Renal pelvis (tissue), 4 donors: ENCODE data around the gene PDCD1. TPM values are rescaled to one million over a fixed set of nuclear protein-coding genes. Genes with fewer than 3 reads are reported as not detected.
A peak's percentile ranks its signal among the peaks of the same experiment; 100 is the strongest.

Source experiments
- DNase-seq: peaks from one replicate; pipeline ENCODE4 v3.0.0-alpha.2; 2013
- polyA plus RNA-seq, 3 donors: library from polyadenylated mRNA; unstranded; fragments of 120-200 nt; gene quantifications; one replicate each; pipeline ENCODE4 v1.2.1, GENCODE V29; 2013; ENCODE audit not compliant: insufficient read length in 3 of 3

The PDCD1 gene
- polyA plus RNA-seq, 3 donors = 0.11 to 0.59 (median 0.21) TPM

- DNase-seq = peak; percentile 54
Measured at GRCh38 chr2:241895712-241896641, 37.3 kb upstream of the PDCD1 start.

DNA sequence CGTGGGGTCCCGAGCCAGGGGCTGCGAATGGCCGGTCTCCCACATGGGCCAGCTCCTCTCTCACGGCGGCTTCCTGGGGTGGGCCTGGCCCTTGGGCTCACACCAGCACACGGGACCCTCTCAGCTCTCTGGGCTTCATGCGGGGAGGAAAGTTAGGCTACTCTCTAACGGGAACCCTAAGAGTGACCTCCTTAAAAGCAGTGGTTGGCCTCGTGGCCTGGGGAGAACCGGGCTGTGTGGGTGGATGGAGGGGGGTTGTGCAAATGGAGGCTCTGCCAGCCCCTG, 36.7 kb upstream of the PDCD1 start:
- DNase-seq = no peak

GRCh38 chr2:241894681-241895426, 36.2 kb upstream of the PDCD1 start:
- DNase-seq = no peak

GRCh38 chr2:241894056-241894641, 35.5 kb upstream of the PDCD1 start:
- no peak for DNase-seq

GRCh38 chr2:241893265-241893664, 34.6 kb upstream of the PDCD1 start:
- no peak for DNase-seq

GRCh38 chr2:241892299-241893137, 33.8 kb upstream of the PDCD1 start:
- no peak for DNase-seq

DNA sequence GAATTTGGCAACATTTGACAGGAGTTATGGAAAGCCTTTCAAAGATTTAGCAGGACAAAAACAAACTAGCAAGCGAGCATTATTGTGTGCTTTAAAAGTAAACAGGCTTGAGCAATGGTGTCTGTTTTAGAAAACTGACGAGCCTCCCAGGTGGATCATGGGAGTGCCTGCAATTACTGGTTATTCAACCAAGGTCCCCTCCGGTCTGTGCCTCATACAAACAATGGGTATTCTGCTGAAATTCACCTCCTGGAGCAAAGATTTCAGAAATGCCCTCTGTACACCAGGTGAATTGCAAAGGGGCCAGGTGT, 33.2 kb upstream of the PDCD1 start:
- DNase-seq = no peak

DNA sequence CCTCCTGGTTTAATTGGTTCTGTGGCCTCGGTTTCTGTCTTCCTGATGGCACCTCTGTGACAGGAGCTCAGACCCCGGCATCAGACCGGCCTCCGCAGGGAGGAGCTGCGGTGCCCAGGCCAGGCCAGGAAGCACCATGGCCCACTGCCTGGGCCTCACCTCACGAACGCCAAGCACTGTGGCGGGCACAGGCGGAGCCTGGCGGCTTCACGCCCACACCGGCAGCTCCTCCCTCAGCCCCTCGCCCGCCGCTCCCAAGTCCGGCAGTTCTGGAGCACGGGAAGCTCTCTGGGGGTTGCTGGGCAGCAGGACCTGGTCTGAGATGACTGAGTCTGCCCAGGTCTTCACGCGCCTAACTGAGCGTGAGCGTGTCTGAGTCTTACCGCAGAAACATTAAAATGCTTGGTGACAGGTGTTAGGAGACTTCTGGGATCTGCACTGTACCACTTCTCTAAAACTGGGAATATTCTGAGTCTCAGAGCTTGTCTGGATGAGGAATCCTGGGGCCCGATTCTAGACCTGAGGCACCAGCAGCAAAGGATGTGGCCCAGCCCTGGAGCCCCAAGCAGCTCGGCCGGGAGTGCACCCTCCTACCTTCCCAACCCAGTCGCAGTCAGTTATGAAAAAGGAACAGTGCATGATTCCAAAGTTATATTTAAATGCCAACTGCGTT, 32.8 kb upstream of the PDCD1 start:
- no peak for DNase-seq

GRCh38 chr2:241890524-241891235, 32.0 kb upstream of the PDCD1 start:
- DNase-seq = no peak

GRCh38 chr2:241888641-241889040, 29.9 kb upstream of the PDCD1 start:
- no peak for DNase-seq

GRCh38 chr2:241887806-241888522, 29.3 kb upstream of the PDCD1 start:
- DNase-seq = no peak

GRCh38 chr2:241886840-241887447, 28.2 kb upstream of the PDCD1 start:
- no peak for DNase-seq

GRCh38 chr2:241885946-241886643, 27.4 kb upstream of the PDCD1 start:
- no peak for DNase-seq

- no peak for DNase-seq
Measured at GRCh38 chr2:241885291-241885945, 26.7 kb upstream of the PDCD1 start.

- DNase-seq = no peak
Measured at GRCh38 chr2:241884951-241885290, 26.2 kb upstream of the PDCD1 start.

DNA sequence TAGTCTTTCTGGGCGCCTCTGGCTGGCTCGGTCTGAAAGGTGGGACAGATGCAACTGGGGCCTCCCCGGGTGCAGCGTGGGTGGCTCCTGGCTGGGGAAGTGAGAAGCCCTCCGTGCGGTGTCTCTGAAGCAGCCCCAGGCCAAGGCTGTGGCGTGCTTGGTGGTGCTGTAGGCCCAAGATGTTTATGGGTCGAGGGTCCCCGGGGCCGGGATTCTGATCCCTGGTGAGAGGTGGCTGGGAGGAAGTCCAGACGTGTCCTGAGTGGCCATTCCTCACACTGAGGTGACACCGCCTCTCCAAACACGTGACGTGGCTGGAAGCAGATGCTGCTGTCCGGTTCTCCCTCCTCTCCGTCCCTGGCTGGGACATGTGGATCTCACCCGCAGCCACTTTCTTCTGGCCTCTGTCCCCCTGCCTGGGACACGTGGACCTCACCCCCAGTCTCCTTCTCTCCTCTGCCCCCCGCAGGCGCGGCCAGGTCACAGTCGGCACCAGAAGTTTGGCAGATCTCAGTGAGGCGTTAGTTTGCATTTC, 23.5 kb upstream of the PDCD1 start:
- DNase-seq = no peak

DNA sequence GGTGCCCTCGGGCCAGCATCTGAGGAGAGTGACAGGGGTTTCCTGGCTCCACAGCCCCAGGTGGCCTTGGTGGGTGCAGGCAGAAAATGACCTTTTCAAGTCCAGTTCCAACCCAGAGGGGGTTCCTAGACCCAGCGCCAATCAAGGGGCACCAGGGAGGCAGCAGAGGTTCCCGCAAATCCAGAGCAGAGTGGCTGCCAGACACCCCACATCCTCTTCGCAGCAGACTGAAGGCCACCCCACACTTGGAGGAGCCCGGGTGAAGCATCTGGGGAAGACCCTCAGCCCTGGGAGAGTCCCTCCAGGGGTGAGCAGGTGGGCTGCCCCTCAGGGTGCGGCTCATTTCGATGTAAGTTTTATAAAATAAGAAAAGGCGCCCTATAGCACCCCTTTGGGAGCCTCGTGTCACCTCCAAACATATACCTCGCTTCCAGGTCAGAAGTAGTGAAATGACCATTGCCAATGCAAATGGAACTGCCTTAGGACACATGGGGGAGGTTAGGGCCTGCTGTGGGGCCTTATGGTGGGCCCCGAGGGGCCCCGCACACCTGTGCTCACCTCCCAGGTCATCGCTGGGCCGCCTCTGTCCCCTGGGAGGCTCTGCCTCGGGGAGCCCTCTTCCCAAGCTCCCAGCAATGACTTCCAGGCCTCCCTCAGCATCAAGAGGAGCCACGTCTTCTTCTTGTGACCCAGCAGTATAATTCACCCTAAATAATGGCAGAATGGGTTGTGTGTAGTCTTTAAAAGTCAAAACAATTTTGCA, 21.8 kb upstream of the PDCD1 start:
- DNase-seq = no peak

DNA sequence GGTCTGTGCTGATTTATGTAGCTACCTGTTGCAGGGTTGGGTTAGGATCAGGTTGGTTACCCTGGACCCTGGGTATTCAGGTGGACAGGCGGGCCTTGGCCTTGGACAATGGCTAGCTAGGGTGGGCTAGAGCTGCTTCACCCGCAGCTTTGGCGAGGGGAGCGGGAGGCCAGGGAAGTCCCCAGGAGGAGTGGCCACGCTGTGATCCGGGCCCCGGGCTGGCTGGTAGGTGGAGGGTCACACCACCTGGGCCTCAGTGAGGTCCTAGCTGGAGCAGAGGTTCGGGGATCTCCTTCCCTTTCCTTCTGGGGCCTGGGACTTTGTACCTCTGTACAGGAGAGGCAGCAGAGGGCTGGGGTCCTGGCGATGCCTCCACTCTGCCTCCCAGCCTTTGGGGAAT, 20.6 kb upstream of the PDCD1 start:
- DNase-seq = no peak
